CD4-positive, alpha-beta T cell (primary cell): Measurements from ENCODE around the gene RIPK1. TPM values are rescaled to one million over a fixed set of nuclear protein-coding genes. Genes with fewer than 3 reads are reported as not detected.

ENCODE experiments used
- ATAC-seq: fragments of 200-7000 bp; cut with Tn5 transposase; one replicate; pipeline ENCODE4 v1.10.0; 2022; ENCODE audit warnings: mild to moderate bottlenecking; ENCODE audit not compliant: poor library complexity
- CTCF ChIA-PET: fragments of 350-600 bp; sonication (Branson Sonifier 250); formaldehyde crosslinking; loops from one replicate; lab custom pipeline; 2021; ENCODE audit warnings: antibody characterized with exemption, inconsistent platforms; lab: Charles Lee
- POLR2A ChIA-PET: fragments of 350-600 bp; sonication (Branson Sonifier 250); formaldehyde crosslinking; loops from one replicate; lab custom pipeline; 2021; ENCODE audit warnings: antibody characterized with exemption, inconsistent platforms; lab: Charles Lee
- DNase-seq, 14 experiments: peaks; one replicate each; pipeline ENCODE4 v3.0.0-alpha.2; 2013 to 2020; ENCODE audit warnings: mixed read lengths in 2 of 14
- H3K27ac ChIP-seq, 2 donors: one replicate each; pipeline versions ENCODE4 v1.5.1 to v1.7.0; 2013; ENCODE audit warnings: low read length in 2 of 2, low read depth in 1 of 2, mild to moderate bottlenecking in 1 of 2
- H3K27me3 ChIP-seq, 2 experiments: 1 replicate in 1 of 2; 2 replicates in 1 of 2; pipeline versions ENCODE4 v1.6.1 to v1.7.0; 2013; ENCODE audit warnings: low read length in 2 of 2, control low read depth in 1 of 2, mild to moderate bottlenecking in 1 of 2, moderate library complexity in 1 of 2; ENCODE audit not compliant: insufficient read depth in 2 of 2, control insufficient read depth in 1 of 2
- H3K36me3 ChIP-seq: one replicate; pipeline ENCODE4 v1.6.1; 2013; ENCODE audit warnings: low read length, control low read depth; ENCODE audit not compliant: insufficient read depth
- H3K4me1 ChIP-seq: one replicate; pipeline ENCODE4 v1.6.1; 2013; ENCODE audit warnings: low read length, control low read depth; ENCODE audit not compliant: insufficient read depth
- H3K4me3 ChIP-seq: one replicate; pipeline ENCODE4 v1.5.1; 2013; ENCODE audit warnings: mild to moderate bottlenecking, low read length, moderate library complexity
- H3K9me3 ChIP-seq, 2 experiments: 1 replicate in 1 of 2; 2 replicates in 1 of 2; pipeline versions ENCODE4 v1.6.1 to v1.7.0; 2013; ENCODE audit warnings: low read length in 2 of 2, mild to moderate bottlenecking in 2 of 2, control low read depth in 1 of 2, moderate library complexity in 1 of 2; ENCODE audit not compliant: control insufficient read depth in 1 of 2, insufficient read depth in 1 of 2
- H3K27ac Mint-ChIP-seq: one replicate; pipeline ENCODE4 v1.8.0; 2020; ENCODE audit warnings: mixed read lengths
- H3K27me3 Mint-ChIP-seq: one replicate; pipeline ENCODE4 v1.8.0; 2021; ENCODE audit warnings: mixed read lengths
- H3K36me3 Mint-ChIP-seq: one replicate; pipeline ENCODE4 v1.8.0; 2021; ENCODE audit warnings: low read depth, mixed read lengths
- H3K4me1 Mint-ChIP-seq: one replicate; pipeline ENCODE4 v1.8.0; 2021; ENCODE audit warnings: low read depth, mixed read lengths
- H3K4me3 Mint-ChIP-seq: one replicate; pipeline ENCODE4 v1.8.0; 2020; ENCODE audit warnings: mild to moderate bottlenecking, mixed read lengths
- H3K9me3 Mint-ChIP-seq: one replicate; pipeline ENCODE4 v1.8.0; 2020; ENCODE audit warnings: mixed read lengths
- intact Hi-C, 2 experiments: fragments of 100-400 bp; cut with DNase I in 1 of 2; cut with micrococcal nuclease in 1 of 2; formaldehyde crosslinking; loops; one replicate each; pipeline versions ENCODE4 v1.15.1 to v1.9.0; 2023 to 2025; cut with DNase I, micrococcal nuclease
- total RNA-seq, 174 experiments: library from RNA in 2 of 174; stranded (reverse) in 2 of 174; gene quantifications; one replicate each; pipeline ENCODE4 v1.2.3 and lab custom pipeline; 2021 to 2026
- TF ChIP-seq, protein P1 (sequence below): fragments of 200-600 bp; IDR thresholded peaks from one replicate; pipeline ENCODE4 v1.8.0; 2022; ENCODE audit warnings: antibody characterized with exemption, mild to moderate bottlenecking

RIPK1 gene
- total RNA-seq, 2 experiments from 2014 or later = 17.2 to 17.3 TPM

- peaks cover 61% of the 10 kb centered on the region for H3K36me3 Mint-ChIP-seq
- intact Hi-C loops = no loop called here
- no peaks in the 10 kb centered on the region for H3K4me1 Mint-ChIP-seq
- Histone ChIP-seq H3K36me3 (peaks cover 13% of the 10 kb centered on the region), H3K4me3 (no peak overlapping the region), H3K4me1 (no peaks in the 10 kb centered on the region), H3K9me3 (no peaks in the 10 kb centered on the region), H3K27me3 (no peaks in the 10 kb centered on the region), H3K27ac (no peak overlapping the region)
- H3K27ac Mint-ChIP-seq = no peak overlapping the region
- ATAC-seq (no peak), DNase-seq (no peak)
- CTCF ChIA-PET = no interaction called here
- no peaks in the 10 kb centered on the region for H3K27me3 Mint-ChIP-seq
- H3K9me3 Mint-ChIP-seq = no peaks in the 10 kb centered on the region
- TF ChIP-seq, protein P1, sequence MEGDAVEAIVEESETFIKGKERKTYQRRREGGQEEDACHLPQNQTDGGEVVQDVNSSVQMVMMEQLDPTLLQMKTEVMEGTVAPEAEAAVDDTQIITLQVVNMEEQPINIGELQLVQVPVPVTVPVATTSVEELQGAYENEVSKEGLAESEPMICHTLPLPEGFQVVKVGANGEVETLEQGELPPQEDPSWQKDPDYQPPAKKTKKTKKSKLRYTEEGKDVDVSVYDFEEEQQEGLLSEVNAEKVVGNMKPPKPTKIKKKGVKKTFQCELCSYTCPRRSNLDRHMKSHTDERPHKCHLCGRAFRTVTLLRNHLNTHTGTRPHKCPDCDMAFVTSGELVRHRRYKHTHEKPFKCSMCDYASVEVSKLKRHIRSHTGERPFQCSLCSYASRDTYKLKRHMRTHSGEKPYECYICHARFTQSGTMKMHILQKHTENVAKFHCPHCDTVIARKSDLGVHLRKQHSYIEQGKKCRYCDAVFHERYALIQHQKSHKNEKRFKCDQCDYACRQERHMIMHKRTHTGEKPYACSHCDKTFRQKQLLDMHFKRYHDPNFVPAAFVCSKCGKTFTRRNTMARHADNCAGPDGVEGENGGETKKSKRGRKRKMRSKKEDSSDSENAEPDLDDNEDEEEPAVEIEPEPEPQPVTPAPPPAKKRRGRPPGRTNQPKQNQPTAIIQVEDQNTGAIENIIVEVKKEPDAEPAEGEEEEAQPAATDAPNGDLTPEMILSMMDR = no peak
- no peak overlapping the region for H3K4me3 Mint-ChIP-seq
- POLR2A ChIA-PET = no interaction called here
Observed at GRCh38 chr6:3143158-3143557, 74.9 kb downstream of the RIPK1 start.

- H3K4me3 ChIP-seq = no peak overlapping the region
- no peaks in the 10 kb centered on the region for H3K9me3 ChIP-seq
- ATAC-seq (no peak), DNase-seq (no peak)
- H3K27me3 ChIP-seq = no peaks in the 10 kb centered on the region
- Mint-ChIP-seq H3K27ac (no peak overlapping the region), H3K36me3 (peaks cover 49% of the 10 kb centered on the region), H3K4me1 (no peaks in the 10 kb centered on the region), H3K27me3 (no peaks in the 10 kb centered on the region), H3K4me3 (no peak overlapping the region), H3K9me3 (no peaks in the 10 kb centered on the region)
- POLR2A ChIA-PET = no interaction called here
- no peak overlapping the region for H3K27ac ChIP-seq
- H3K4me1 ChIP-seq = no peaks in the 10 kb centered on the region
- TF ChIP-seq, protein P1 = no peak
- H3K36me3 ChIP-seq = peaks cover 9% of the 10 kb centered on the region
- intact Hi-C loops = no loop called here
- CTCF ChIA-PET = no interaction called here
Observed at GRCh38 chr6:3144571-3144970, 76.3 kb downstream of the RIPK1 start.

DNA sequence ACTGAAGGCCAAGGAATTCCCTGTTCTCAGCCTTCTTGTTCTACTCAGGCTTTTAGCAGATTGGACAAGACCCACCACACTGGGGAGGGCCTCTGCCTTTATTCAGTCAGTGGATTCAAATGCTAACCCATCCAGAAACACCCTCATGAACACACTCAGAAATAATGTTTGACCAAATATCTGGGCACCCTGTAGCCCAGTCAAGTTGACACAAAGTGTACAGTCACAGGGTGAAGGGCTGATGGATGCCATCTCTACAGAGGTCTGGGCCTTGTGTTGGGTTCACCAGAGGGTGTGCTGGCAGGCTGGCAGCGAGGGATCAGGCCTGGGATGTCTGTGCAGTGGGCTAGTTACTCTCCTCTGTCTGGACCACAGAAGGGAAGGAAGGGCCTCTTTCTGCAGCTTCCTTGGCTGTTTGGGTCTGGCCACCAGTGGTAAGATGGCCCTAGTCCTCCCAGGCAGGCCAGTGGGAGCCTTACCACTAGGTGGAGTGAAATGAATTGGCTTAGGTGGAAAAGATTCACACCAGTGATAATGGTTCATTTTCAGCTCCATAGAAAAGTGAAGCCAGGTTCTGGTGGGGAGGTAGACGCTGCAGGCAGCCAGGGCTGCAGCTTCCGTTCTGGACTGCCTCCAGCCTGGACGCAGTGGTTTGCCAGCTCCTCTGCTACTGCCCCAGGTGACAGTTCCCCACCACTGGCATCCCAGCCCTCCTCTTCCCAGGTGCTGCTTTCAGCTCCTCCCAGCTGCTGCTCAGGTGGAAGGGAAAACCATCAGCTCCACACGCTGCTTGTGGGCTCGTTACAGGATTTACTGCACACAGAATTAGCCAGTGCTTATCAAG lies 79.8 kb downstream of the RIPK1 start:
- Histone ChIP-seq H3K4me1 (no peaks in the 10 kb centered on the region), H3K27ac (no peak overlapping the region), H3K36me3 (peaks cover 9% of the 10 kb centered on the region), H3K9me3 (no peaks in the 10 kb centered on the region), H3K27me3 (no peaks in the 10 kb centered on the region), H3K4me3 (no peak overlapping the region)
- Mint-ChIP-seq H3K36me3 (peaks cover 27% of the 10 kb centered on the region), H3K4me1 (no peaks in the 10 kb centered on the region), H3K27me3 (no peaks in the 10 kb centered on the region), H3K9me3 (no peaks in the 10 kb centered on the region), H3K27ac (no peak overlapping the region), H3K4me3 (no peak overlapping the region)
- DNase-seq (no peak), ATAC-seq (no peak)
- TF ChIP-seq, protein P1 = no peak
- ChIA-PET CTCF (interaction anchor here (2.0 kb wide), 1 partner anchor 9 kb away, joined by 6 read pairs; the partner anchor contains the start of gene TUBB2A), POLR2A (no interaction called here)
- intact Hi-C loops = no loop called here
